SK-N-MC (cell line): Measurements from ENCODE around the gene TK2.

Experiments used
- EZH2 ChIP-seq: fragments of 200-600 bp; sonication (generic); IDR thresholded peaks from one replicate; pipeline ENCODE4 v1.6.1; 2017; ENCODE audit warnings: antibody characterized with exemption
- POLR2AphosphoS5 ChIP-seq: IDR thresholded peaks from 2 replicates; pipeline ENCODE4 v1.6.1; 2012; ENCODE audit warnings: mild to moderate bottlenecking, low read depth, low read length, borderline replicate concordance

DNA sequence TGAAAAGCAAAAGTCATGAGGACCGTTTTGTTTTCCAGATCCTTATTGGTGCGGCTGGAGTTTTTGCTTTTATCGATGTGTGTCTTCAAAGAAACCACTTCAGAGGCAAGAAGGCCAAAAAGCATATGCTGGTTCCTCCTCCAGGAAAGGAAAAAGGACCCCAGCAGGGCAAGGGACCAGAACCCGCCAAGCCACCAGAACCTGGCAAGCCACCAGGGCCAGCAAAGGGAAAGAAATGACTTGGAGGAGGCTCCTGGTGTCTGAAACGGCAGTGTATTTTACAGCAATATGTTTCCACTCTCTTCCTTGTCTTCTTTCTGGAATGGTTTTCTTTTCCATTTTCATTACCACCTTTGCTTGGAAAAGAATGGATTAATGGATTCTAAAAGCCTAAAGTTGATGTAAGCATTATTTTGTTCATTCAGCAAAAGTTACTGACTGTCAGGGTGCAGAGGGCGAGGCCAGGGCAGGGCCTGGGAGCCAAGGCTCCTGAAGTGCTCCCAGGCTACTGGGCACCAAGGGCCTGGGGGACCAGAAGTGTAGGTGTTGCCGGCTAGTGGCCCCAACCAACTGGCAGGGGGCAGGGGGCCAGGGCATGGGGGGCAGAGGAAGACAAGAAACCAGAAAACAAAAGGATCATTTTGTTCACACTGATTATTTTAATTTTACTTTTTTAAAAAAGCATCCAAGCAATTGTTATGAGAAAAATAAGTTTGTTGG, 38.1 kb upstream of the TK2 start:
- TF ChIP-seq EZH2 (no peak), POLR2AphosphoS5 (no peak)
